Posterior vena cava (tissue), 2 donors: Measurements from ENCODE around the gene ZGPAT. TPM values are rescaled to one million over a fixed set of nuclear protein-coding genes. Genes with fewer than 3 reads are reported as not detected.
"Not testable (repeated sequence)": the region's sequence is repeated elsewhere in the genome, so short reads cannot be mapped to it uniquely, and the experiment has no call there.

Experiments
- DNase-seq: peaks from one replicate; pipeline ENCODE4 v3.0.0-alpha.2; 2020; ENCODE audit warnings: low spot score
- intact Hi-C, 2 donors: fragments of 100-400 bp; cut with DNase I; formaldehyde crosslinking; loops; one replicate each; pipeline versions ENCODE4 v1.14.1 to v1.14.2; 2022 to 2023
- total RNA-seq, 2 donors: library from RNA; stranded (reverse); fragmentation: NEBNext Ultra II Directional; extraction: Animal tissue kit (Norgen Biotek cat#: 25700); gene quantifications; one replicate each; pipeline ENCODE4 v1.2.1, GENCODE V29; 2021
- donor health status: DM: yes; HTN: yes; CAD: no.
- donor health status: DM: yes; HTN: yes; CAD: no.

ZGPAT gene
- total RNA-seq, 2 donors from 2014 or later: 15.1 to 15.2 TPM

GRCh38 chr20:63712191-63712590 is 4.4 kb downstream of the ZGPAT start:
- DNase-seq: no peak
- intact Hi-C loops: no loop called here

DNA sequence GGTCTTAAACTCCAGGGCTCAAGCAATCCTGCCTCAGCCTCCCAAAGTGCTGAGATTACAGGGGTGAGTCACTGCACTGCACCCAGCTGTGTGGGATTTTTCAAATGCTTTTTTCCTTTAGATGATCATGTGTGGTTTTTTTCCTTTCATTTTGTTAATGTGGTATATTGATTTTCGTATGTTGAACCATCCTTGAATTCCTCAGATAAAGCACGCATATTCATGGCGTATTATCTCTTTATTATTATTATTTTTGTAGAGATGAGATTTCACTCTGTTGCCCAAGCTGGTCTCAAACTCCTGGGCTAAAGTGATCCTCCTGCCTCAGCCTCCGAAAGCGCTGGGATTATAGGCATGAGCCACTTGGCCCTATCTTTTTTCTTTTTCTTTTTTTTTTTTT is 7.0 kb downstream of the ZGPAT start:
- no peak for DNase-seq
- intact Hi-C loops: no loop called here

DNA sequence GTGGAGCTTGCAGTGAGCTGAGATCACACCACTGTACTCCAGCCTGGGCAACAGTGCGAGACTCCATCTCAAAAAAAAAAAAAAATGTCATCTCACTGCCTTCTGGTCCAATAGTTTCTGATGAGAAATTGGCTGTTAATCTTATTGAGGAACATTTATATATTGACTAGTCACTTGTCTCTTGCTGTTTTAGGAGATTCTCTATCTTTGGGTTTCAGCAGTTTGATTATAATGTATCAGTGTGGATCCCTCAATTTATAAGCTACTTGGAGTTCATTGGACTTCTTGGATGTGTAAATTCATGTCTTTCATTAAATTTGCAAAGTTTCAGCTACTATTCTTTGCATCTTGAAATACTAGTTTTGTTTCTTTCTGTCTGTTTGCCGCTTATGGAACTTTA is 11.2 kb downstream of the ZGPAT start:
- no peak for DNase-seq
- intact Hi-C loops: no loop called here

- intact Hi-C loops, DNase-seq: not testable (repeated sequence)
Measured at GRCh38 chr20:63722967-63723622, 15.3 kb downstream of the ZGPAT start.

GRCh38 chr20:63730189-63730733 is 22.4 kb downstream of the ZGPAT start:
- DNase-seq, intact Hi-C loops: not testable (repeated sequence)

- intact Hi-C loops: no loop called here
- DNase-seq: no peak
Measured at GRCh38 chr20:63731410-63731809, 23.6 kb downstream of the ZGPAT start.

DNA sequence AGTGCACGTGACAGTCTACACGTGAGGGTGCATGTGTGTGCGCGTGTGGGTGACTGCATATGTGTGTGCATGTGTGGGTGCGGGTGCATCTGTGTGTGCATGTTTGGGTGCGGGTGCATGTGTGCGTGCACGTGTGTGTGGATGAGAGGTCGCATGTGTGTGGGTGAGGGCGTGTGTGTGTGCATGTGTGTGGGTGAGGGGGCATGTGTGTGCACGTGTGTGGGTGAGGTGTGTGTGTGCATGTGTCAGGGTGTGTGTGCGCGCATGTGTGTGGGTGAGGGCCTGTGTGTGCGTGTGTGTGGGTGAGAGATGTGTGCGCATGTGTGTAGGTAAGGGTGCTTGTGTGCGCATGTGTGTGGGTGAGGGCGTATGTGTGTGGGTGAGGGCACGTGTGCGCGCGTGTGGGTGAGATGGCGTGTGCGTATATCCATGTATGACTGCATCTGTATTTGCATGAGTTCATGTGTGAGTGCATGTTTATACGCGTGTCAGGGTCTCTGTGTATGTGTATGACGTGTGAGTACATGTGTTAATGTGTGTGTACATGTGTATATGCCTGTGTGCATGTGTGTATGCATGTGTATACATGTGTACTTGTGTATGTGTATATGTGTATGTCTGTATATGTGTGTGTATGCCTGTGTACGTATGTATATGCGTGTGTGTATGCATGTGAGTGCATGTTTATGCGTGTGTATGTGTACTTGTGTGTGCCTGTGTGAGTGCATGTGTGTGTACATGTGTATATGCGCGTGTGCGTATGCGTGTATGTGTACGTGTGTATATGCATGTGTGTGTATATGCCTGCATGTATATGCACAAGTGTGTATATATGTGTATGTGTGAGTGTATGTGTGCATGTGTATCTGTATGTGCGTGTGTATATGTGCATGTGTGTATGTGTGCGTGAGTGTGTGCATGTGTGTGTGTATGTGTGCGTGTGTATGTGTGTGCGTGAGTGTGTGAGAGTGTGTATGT is 24.6 kb downstream of the ZGPAT start:
- intact Hi-C loops: no loop called here
- no peak for DNase-seq

DNA sequence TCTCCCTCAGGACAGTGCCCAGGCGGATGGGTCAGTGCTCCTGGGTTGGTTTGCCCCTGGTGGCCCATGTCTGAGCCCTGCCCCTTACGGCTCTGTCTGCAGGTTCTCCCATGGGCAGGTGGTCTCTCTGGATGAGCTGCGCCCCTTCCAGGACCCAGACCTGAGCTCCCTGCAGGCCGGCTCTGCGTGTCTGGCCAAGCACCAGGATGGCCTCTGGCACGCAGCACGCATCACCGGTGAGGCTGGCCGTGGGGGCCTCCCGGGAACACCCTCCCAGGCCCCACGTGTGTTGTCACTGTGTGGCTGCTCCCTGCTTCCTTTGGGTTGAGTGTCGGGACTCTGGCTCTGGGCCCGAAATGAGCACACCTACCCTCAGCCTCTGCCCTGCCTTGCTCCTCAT is 25.3 kb downstream of the ZGPAT start:
- intact Hi-C loops: no loop called here

GRCh38 chr20:63733579-63734081 is 25.8 kb downstream of the ZGPAT start:
- no peak for DNase-seq
- intact Hi-C loops: no loop called here

More for the DNA sequence above, 25.3 kb downstream of the ZGPAT start:
- no peak for DNase-seq

DNA sequence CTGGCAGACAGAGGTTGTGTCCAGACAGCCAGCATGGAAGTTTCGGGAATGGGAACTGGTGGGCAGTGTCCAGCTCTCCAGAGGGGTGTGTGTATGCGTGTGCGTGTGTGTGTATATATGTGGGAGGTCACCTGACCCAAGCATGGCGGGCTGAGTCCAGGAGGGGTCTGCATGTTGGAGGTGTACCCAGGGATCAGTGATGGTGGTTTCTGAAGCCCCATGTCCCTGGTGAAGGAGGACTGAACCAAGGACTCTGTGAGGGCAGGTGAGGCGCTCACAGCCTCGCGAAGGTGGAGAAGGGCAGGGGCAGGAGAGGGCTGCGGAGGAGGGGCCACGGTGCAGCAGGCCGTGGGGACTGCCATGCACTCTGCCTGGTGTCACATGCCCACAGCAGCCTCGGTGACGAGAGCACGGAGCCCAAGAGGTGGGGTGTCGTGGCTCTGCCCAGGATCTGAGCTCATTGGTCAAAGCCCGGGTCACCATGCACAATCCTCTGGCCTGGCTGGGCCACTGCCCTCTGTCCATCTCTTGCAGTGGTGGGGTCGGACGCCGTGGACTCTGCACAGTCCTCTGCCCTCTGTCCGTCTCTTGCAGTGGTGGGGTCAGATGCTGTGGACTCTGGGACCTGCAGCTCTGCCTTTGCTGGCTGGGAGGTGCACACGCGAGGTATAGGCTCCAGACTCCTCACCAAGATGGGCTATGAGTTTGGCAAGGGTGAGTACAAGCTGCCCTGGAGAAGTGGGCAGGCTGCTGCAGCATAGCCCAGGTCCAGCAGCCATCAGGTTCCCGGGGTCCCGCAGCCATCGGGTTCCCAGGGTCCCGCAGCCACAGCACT is 26.5 kb downstream of the ZGPAT start:
- DNase-seq: no peak
- intact Hi-C loops: no loop called here

GRCh38 chr20:63734946-63735858 is 27.4 kb downstream of the ZGPAT start:
- intact Hi-C loops: no loop called here

DNA sequence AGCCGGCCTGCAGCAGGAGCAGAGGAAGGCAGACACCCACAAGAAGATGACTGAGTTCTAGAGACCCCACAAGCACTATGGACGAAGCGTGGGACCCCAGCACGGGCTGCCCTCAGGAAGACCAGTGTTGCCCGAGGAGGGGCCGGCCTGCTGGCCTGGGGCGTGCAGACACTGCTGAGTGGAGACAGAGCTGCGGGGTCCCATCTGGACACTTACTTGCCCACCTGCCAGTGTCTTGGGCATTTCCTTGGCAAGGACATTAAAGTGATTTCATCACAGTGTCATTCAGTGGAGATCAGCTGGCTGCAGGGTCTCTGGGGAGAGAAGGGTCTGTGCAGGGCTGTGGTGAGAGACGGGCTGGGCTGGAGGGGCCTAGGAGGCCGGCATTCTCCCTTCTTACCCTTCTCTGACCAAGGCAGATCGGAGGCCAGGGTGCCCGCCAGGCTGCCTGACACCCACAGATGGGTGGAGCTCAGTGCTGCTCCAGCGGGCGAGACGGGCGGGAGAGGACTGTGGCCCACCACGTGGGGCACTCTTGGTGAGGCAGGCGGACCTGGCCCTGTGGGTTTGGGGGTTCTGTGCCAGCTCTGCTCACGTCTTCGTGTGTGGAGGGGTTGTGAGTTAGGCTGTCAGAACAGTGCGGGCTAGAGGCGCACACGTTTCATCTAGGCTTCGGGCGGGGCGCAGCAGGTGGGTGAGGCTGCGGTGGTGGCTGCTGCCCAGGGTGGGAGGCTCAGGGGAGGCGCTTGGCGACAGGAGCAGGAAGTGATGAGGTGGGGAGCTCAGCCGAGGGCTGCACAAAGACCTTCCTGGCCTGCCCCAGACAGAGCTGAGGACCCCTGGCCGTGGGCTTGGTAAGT is 28.2 kb downstream of the ZGPAT start, which contains the start of gene LIME1:
TSS of gene LIME1 (plus strand) at position 806 of the 860 bp plus-strand sequence. CDS start 886 bp downstream, outside the sequence.
- DNase-seq: no peak
- intact Hi-C loops: no loop called here

More at GRCh38 chr20:63734946-63735858, 27.4 kb downstream of the ZGPAT start:
- DNase-seq: no peak

DNA sequence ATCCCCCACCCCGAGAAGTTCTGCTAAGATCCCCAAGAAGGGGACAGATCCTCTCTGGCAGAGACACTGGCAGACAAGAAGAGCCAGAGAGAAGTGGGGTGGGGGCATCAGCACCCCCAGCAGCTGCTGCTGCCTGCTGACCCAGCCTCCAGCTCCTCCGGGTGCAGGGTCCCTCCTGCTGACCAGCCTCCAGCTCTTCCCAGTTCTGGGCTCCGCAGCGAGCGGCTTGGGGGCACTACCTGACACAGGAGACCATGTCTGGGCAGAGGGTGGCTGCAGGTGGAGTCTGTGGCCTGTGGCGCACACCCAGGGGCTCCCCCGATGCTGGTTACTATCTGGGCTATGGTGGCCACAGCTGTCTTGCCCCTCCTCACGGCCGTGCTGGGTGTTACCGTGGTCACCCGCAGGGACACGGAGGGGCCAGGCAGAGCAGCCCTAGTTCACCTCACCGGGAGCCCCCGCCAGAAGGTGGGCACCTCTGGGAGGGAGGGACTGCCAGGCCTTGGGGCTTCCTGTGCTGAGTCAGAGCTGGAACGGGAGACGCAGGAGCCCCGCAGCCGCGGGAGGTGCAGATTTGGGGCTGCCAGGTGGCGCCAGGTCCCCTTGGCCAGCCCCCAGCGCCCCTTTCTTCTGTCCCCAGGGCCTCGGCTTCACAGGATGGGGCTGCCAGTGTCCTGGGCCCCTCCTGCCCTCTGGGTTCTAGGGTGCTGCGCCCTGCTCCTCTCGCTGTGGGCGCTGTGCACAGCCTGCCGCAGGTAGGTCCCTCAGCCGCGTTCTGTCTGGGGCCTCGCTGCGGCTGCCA is 29.3 kb downstream of the ZGPAT start:
- intact Hi-C loops: no loop called here
- DNase-seq: no peak

DNA sequence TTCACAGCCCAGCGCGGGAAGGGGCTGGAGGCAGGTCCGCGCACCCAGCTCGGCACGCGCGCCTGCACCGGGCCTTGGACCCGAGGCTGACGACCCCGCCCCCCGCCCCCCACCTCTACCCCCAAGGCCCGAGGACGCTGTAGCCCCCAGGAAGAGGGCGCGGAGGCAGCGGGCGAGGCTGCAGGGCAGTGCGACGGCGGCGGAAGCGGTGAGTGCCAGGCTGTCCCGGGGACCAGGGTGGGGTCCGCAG is 29.8 kb downstream of the ZGPAT start:
- intact Hi-C loops: no loop called here
- no peak for DNase-seq

GRCh38 chr20:63737945-63738686 is 30.3 kb downstream of the ZGPAT start:
- intact Hi-C loops: no loop called here
- no peak for DNase-seq

- no peak for DNase-seq
- intact Hi-C loops: no loop called here
Measured at GRCh38 chr20:63738687-63739129, 30.9 kb downstream of the ZGPAT start.
